Measurements from ENCODE around the gene PACSIN2.

DNA sequence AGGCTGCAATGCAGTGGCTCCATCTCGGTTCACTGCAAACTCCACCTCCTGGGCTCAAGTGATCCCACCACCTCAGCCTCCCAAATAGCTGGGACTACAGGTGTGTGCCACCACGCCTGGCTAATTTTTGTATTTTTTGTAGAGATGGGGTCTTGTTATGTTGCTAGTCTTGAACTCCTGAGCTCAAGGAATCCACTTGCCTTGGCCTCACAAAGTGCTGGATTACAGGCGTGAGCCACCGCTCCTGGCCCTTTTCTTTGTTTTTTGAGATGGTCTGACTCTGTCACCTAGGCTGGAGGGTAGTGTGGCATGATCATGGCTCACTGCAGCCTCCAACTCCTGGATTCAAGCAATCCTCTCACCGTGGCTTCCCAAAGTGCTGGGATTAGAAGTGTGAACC is 178.9 kb downstream of the PACSIN2 start:
- TF ChIP-seq, protein P1, sequence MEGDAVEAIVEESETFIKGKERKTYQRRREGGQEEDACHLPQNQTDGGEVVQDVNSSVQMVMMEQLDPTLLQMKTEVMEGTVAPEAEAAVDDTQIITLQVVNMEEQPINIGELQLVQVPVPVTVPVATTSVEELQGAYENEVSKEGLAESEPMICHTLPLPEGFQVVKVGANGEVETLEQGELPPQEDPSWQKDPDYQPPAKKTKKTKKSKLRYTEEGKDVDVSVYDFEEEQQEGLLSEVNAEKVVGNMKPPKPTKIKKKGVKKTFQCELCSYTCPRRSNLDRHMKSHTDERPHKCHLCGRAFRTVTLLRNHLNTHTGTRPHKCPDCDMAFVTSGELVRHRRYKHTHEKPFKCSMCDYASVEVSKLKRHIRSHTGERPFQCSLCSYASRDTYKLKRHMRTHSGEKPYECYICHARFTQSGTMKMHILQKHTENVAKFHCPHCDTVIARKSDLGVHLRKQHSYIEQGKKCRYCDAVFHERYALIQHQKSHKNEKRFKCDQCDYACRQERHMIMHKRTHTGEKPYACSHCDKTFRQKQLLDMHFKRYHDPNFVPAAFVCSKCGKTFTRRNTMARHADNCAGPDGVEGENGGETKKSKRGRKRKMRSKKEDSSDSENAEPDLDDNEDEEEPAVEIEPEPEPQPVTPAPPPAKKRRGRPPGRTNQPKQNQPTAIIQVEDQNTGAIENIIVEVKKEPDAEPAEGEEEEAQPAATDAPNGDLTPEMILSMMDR (IDR thresholded peaks at IDR 0.05): no peak
- TF ChIP-seq POLR2A (IDR thresholded peaks at IDR 0.05): no peak
